OCI-LY7 (cell line): Measurements from ENCODE around the gene DTNB. TPM values are rescaled to one million over a fixed set of nuclear protein-coding genes. Genes with fewer than 3 reads are reported as not detected.
"Not testable (repeated sequence)": the region's sequence is repeated elsewhere in the genome, so short reads cannot be mapped to it uniquely, and the experiment has no call there.

Source experiments
- BruUV-seq: library from RNA; stranded (reverse); fragments of 400-500 nt; replicated peaks from 2 replicates; lab custom pipeline; 2021; lab: Mats Ljungman, UMichigan
- CTCF ChIA-PET: fragments of 300-600 bp; sonication (Branson Sonifier 250); formaldehyde crosslinking; loops from one replicate; lab custom pipeline; 2022; ENCODE audit warnings: antibody characterized with exemption; ENCODE audit not compliant: unreplicated experiment; lab: Charles Lee
- POLR2A ChIA-PET: fragments of 300-600 bp; sonication (Branson Sonifier 250); formaldehyde crosslinking; loops from one replicate; lab custom pipeline; 2022; ENCODE audit warnings: antibody characterized with exemption; lab: Charles Lee
- DNase-seq: peaks from one replicate; pipeline ENCODE4 v3.0.0-alpha.2; 2015; ENCODE audit warnings: low spot score
- H2AFZ ChIP-seq: fragments of 200-600 bp; sonication (generic), shearing (Covaris generic); 2 replicates; pipeline ENCODE4 v1.6.1; 2014; ENCODE audit warnings: mild to moderate bottlenecking, antibody characterized with exemption, low read length, moderate library complexity
- H3K27ac ChIP-seq: fragments of 200-600 bp; sonication (generic); 2 replicates; pipeline ENCODE4 v1.5.1; 2014; ENCODE audit warnings: mixed run types, low read depth, mild to moderate bottlenecking, moderate library complexity, low read length, inconsistent platforms; ENCODE audit not compliant: poor library complexity, severe bottlenecking
- H3K36me3 ChIP-seq: fragments of 200-600 bp; sonication (generic); 2 replicates; pipeline ENCODE4 v1.6.1; 2014; ENCODE audit warnings: mild to moderate bottlenecking, antibody characterized with exemption, low read length, moderate library complexity, mixed read lengths; ENCODE audit not compliant: insufficient read depth
- H3K4me1 ChIP-seq: fragments of 200-600 bp; sonication (generic); 2 replicates; pipeline ENCODE4 v1.5.1; 2014; ENCODE audit warnings: mild to moderate bottlenecking, low read length; ENCODE audit not compliant: insufficient read depth, poor library complexity, severe bottlenecking
- H3K4me2 ChIP-seq: fragments of 200-600 bp; sonication (generic); 2 replicates; pipeline ENCODE4 v1.6.1; 2014; ENCODE audit warnings: mild to moderate bottlenecking, low read length
- H3K4me3 ChIP-seq: fragments of 200-600 bp; sonication (generic); 2 replicates; pipeline ENCODE4 v1.5.1; 2014; ENCODE audit warnings: mild to moderate bottlenecking, low read depth, low read length; ENCODE audit not compliant: poor library complexity, severe bottlenecking
- H3K79me2 ChIP-seq: fragments of 200-600 bp; sonication (generic); 2 replicates; pipeline ENCODE4 v1.6.1; 2016; ENCODE audit warnings: low read depth, mild to moderate bottlenecking, low read length, moderate library complexity, mixed read lengths; ENCODE audit not compliant: insufficient read depth
- H3K9me2 ChIP-seq: fragments of 200-600 bp; sonication (generic); 2 replicates; pipeline ENCODE4 v1.6.1; 2016; ENCODE audit warnings: mild to moderate bottlenecking, low read length, mixed read lengths; ENCODE audit not compliant: insufficient read depth
- H3K9me3 ChIP-seq: fragments of 200-600 bp; sonication (generic); 2 replicates; pipeline ENCODE4 v1.6.1; 2014; ENCODE audit warnings: mild to moderate bottlenecking, mixed run types, low read length, mixed read lengths
- H4K20me1 ChIP-seq: fragments of 200-600 bp; sonication (generic); 2 replicates; pipeline ENCODE4 v1.6.1; 2014; ENCODE audit warnings: mild to moderate bottlenecking, antibody characterized with exemption, low read length, moderate library complexity, mixed read lengths; ENCODE audit not compliant: insufficient read depth
- EZH2phosphoT487 ChIP-seq: fragments of 200-600 bp; sonication (generic); IDR thresholded peaks from 2 replicates; pipeline ENCODE4 v1.6.1; 2018; ENCODE audit warnings: low read depth, borderline replicate concordance, mild to moderate bottlenecking, mixed run types, antibody characterized with exemption, low read length, moderate library complexity, mixed read lengths
- intact Hi-C: fragments of 100-400 bp; cut with micrococcal nuclease; formaldehyde crosslinking; loops from one replicate; pipeline ENCODE4 v1.10.0; 2022; ENCODE audit not compliant: unreplicated experiment
- total RNA-seq, 2 experiments: library from RNA; depleted of rRNA in 1 of 2; stranded (reverse); fragments of >200 nt in 1 of 2; shearing (Covaris generic) in 1 of 2; gene quantifications; 2 replicates each; pipeline ENCODE4 v1.2.3, GENCODE V29; 2014 to 2022
- TF ChIP-seq, protein P1 (sequence below): fragments of 200-600 bp; sonication (generic); conservative IDR thresholded peaks from 2 replicates; pipeline ENCODE4 v1.5.1; 2014; ENCODE audit warnings: mild to moderate bottlenecking, antibody characterized with exemption, low read length, moderate library complexity, mixed read lengths

DTNB gene
- total RNA-seq, 2 experiments from 2014 or later = 16.1 to 28.3 TPM

DNA sequence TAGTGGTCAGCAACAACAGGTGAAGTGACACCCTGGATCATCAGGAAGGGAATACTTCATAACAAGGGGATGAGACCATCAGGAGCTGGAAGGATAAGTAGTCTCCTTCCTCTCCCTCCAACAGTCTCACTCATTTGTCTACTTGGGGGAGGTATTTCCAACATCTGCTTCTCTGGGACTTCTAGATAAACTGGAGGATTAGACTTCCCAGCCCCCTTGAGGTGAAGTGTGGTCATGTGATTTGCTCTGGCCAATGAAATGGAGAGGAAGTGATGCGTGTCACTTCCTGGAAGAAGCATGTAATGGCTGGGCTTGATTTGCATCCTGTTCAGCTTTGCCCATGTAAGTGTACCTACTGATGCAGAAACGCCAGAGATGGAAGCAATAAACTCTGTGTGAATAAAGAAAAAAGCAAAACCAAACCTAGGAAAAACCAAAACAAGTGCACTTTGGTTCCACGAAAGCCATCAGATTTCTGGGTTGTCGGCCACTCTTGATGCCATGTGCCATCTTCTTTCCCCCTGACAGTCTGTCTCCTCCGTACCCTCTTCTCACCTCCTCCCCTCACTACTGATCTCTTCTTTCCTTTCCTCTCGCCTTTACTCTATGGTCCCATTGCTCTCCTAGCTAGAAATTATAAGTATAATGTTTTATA is 255.5 kb downstream of the DTNB start:
- intact Hi-C loops = loop anchor here (2.0 kb wide), 1 partner anchor 75 kb away; no protein-coding TSS in a partner anchor
- TF ChIP-seq, protein P1, sequence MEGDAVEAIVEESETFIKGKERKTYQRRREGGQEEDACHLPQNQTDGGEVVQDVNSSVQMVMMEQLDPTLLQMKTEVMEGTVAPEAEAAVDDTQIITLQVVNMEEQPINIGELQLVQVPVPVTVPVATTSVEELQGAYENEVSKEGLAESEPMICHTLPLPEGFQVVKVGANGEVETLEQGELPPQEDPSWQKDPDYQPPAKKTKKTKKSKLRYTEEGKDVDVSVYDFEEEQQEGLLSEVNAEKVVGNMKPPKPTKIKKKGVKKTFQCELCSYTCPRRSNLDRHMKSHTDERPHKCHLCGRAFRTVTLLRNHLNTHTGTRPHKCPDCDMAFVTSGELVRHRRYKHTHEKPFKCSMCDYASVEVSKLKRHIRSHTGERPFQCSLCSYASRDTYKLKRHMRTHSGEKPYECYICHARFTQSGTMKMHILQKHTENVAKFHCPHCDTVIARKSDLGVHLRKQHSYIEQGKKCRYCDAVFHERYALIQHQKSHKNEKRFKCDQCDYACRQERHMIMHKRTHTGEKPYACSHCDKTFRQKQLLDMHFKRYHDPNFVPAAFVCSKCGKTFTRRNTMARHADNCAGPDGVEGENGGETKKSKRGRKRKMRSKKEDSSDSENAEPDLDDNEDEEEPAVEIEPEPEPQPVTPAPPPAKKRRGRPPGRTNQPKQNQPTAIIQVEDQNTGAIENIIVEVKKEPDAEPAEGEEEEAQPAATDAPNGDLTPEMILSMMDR = no peak
- no peak for TF ChIP-seq EZH2phosphoT487
- Histone ChIP-seq H3K9me2 (no peaks in the 10 kb centered on the region), H3K4me1 (peaks cover 80% of the 10 kb centered on the region), H4K20me1 (no peaks in the 10 kb centered on the region), H3K79me2 (no peaks in the 10 kb centered on the region; the same call in 1 of the 2 replicates), H3K27ac (peak overlapping the region; percentile 99), H3K9me3 (no peaks in the 10 kb centered on the region), H3K4me2 (peak overlapping the region; percentile 86), H3K36me3 (no peaks in the 10 kb centered on the region), H3K4me3 (peak overlapping the region; percentile 65), H2AFZ (peak overlapping the region; percentile 32; the same call in 1 of the 2 replicates)
- peak; percentile 95 for DNase-seq
- CTCF ChIA-PET = interaction anchor here (0.7 to 4.5 kb wide), 4 partner anchors 15 to 80 kb away, joined by 3 to 18 read pairs (median 3); no protein-coding TSS in a partner anchor
- no TSS peak for BruUV-seq
- POLR2A ChIA-PET = interaction anchor here (0.6 to 5.3 kb wide), 20 partner anchors 9 to 178 kb away, joined by 3 to 110 read pairs (median 6); no protein-coding TSS in a partner anchor

DNA sequence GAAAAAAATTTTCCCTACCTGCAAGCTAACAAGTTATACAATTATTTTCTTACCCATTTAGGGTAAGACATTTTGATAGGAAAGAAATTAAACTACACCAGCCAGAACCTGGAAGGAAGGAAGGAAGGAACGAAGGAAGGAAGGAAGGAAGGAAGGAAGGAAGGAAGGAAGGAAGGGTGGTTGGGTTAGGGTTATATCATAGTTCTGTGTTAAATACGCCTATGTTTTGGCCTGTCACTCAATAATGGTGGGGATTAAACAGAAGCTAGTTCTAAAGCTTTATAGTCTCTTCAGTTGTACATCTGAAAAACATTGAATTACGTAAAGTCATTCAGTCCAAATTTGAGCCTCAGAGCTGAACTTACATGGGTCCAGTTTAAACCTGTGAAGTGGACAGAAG is 256.7 kb downstream of the DTNB start:
- POLR2A ChIA-PET = interaction anchor here (1.1 to 5.3 kb wide), 10 partner anchors 8 to 122 kb away, joined by 3 to 110 read pairs (median 6); no protein-coding TSS in a partner anchor
- no peak overlapping the region for H3K4me3 ChIP-seq
- H3K4me1 ChIP-seq = peaks cover 79% of the 10 kb centered on the region
- TF ChIP-seq EZH2phosphoT487 = no peak
- TF ChIP-seq, protein P1 = no peak
- H3K4me2 ChIP-seq = peak overlapping the region; percentile 86; the same call in 1 of the 2 replicates
- H3K36me3 ChIP-seq = no peaks in the 10 kb centered on the region
- no peaks in the 10 kb centered on the region for H3K79me2 ChIP-seq
- no peaks in the 10 kb centered on the region for H4K20me1 ChIP-seq
- CTCF ChIA-PET = interaction anchor here (0.8 to 4.5 kb wide), 2 partner anchors 8 to 15 kb away, joined by 3 to 18 read pairs; no protein-coding TSS in a partner anchor
- no TSS peak for BruUV-seq
- no peak overlapping the region for H2AFZ ChIP-seq
- H3K27ac ChIP-seq = peak overlapping the region; percentile 99
- intact Hi-C loops = no loop called here
- no peaks in the 10 kb centered on the region for H3K9me2 ChIP-seq
- no peak for DNase-seq
- no peaks in the 10 kb centered on the region for H3K9me3 ChIP-seq

DNA sequence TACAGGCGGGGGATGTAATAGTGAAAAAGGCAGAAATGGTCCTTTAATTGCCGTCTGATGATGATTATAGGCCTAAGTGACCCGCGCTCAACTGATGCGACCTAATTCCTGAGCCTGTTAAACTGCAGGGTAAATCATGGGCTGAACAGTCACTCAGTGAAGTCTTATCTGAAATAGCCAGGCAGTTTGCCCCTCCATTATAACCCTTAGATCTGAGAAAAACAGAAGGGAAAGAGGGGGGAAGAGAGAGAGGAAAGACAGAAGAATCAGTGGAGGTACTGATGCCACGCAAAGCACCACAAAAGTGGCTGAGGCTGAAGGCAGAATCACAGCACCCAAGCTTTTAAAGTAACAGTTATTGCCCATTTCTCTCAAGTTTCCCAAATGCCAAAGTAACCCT is 258.6 kb downstream of the DTNB start:
- Histone ChIP-seq H3K36me3 (no peaks in the 10 kb centered on the region), H3K27ac (no peak overlapping the region), H4K20me1 (no peaks in the 10 kb centered on the region), H3K9me2 (no peaks in the 10 kb centered on the region), H2AFZ (no peak overlapping the region), H3K4me2 (no peak overlapping the region), H3K79me2 (no peaks in the 10 kb centered on the region), H3K9me3 (no peaks in the 10 kb centered on the region), H3K4me1 (peaks cover 79% of the 10 kb centered on the region), H3K4me3 (no peak overlapping the region)
- ChIA-PET CTCF (no interaction called here), POLR2A (interaction anchor here (1.1 kb wide), 2 partner anchors 11 to 34 kb away, joined by 3 to 4 read pairs; no protein-coding TSS in a partner anchor)
- no peak for DNase-seq
- intact Hi-C loops = no loop called here
- BruUV-seq = no TSS peak
- no peak for TF ChIP-seq EZH2phosphoT487
- TF ChIP-seq, protein P1 = no peak

DNA sequence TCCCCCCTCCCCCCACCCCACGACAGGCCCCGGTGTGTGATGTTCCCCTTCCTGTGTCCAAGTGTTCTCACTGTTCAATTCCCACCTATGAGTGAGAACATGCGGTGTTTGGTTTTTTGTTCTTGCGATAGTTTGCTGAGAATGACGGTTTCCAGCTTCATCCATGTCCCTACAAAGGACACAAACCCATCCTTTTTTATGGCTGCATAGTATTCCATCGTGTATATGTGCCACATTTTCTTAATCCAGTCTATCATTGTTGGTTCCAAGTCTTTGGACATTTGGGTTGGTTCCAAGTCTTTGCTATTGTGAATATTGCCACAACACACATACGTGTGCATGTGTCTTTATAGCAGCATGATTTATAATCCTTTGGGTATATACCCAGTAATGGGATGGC is 260.0 kb downstream of the DTNB start:
- H3K79me2 ChIP-seq, H3K27ac ChIP-seq, H3K4me3 ChIP-seq, H3K9me3 ChIP-seq, CTCF ChIA-PET, H3K4me2 ChIP-seq, H3K9me2 ChIP-seq, intact Hi-C loops, H2AFZ ChIP-seq, DNase-seq, BruUV-seq, H4K20me1 ChIP-seq, H3K36me3 ChIP-seq: not testable (repeated sequence)
- POLR2A ChIA-PET = interaction anchor here (0.7 to 1.4 kb wide), 2 partner anchors 28 to 1751 kb away, joined by 3 read pairs; no protein-coding TSS in a partner anchor
- H3K4me1 ChIP-seq = peaks cover 80% of the 10 kb centered on the region
